Measurements from ENCODE around the gene CCDC18.

The CCDC18 gene

GRCh38 chr1:93306920-93307319 is 126.4 kb downstream of the CCDC18 start:
- POLR2A ChIA-PET = interaction anchor here (1.2 kb wide), 1 partner anchor 228 kb away, joined by 3 read pairs; the partner anchor contains the start of gene MTF2
- Histone ChIP-seq H3K27ac (ENCODE audit: extremely low read depth, low read depth, low read length) (no peak overlapping the region), H3K36me3 (ENCODE audit: control insufficient read depth in 2 of 2, insufficient read depth in 1 of 2, low read length in 2 of 2) (no peaks in the 10 kb centered on the region), H3K4me3 (ENCODE audit: low read depth, low read length) (no peak overlapping the region), H3K4me1 (ENCODE audit: control insufficient read depth, insufficient read depth, low read length) (no peaks in the 10 kb centered on the region), H3K9me3 (ENCODE audit: control insufficient read depth, insufficient read depth, low read depth, low read length) (no peaks in the 10 kb centered on the region)
- TF ChIP-seq ZNF76 (tag by site-specific recombination; IDR thresholded peaks at IDR 0.05; ENCODE audit: borderline replicate concordance, low read depth) = no peak
- TF ChIP-seq ZNF133 (tag by site-specific recombination; IDR thresholded peaks at IDR 0.05) = peak; percentile 73
- CTCF ChIA-PET = interaction anchor here (0.5 to 0.6 kb wide), 2 partner anchors 31 to 230 kb away, joined by 3 to 9 read pairs; no protein-coding TSS in a partner anchor

GRCh38 chr1:93313026-93313425 is 132.5 kb downstream of the CCDC18 start:
- H3K9me3 ChIP-seq (ENCODE audit: control insufficient read depth, insufficient read depth, low read depth, low read length) = no peaks in the 10 kb centered on the region
- H3K4me3 ChIP-seq (ENCODE audit: low read depth, low read length) = no peak overlapping the region
- TF ChIP-seq BCL11A (tag by site-specific recombination; IDR thresholded peaks at IDR 0.05; ENCODE audit: low read depth) (no peak), ZNF600 (tag by site-specific recombination; IDR thresholded peaks at IDR 0.05) (no peak), ZFP41 (tag by site-specific recombination; IDR thresholded peaks at IDR 0.05; ENCODE audit: borderline replicate concordance) (no peak), ZBTB26 (tag by site-specific recombination; optimal IDR thresholded peaks at IDR 0.05) (no peak), ZNF280C (tag by site-specific recombination; IDR thresholded peaks at IDR 0.05) (no peak), PRDM10 (tag by site-specific recombination; IDR thresholded peaks at IDR 0.05) (no peak), ZNF791 (tag by site-specific recombination; IDR thresholded peaks at IDR 0.05) (no peak)
- H3K4me1 ChIP-seq (ENCODE audit: control insufficient read depth, insufficient read depth, low read length) = no peaks in the 10 kb centered on the region
- POLR2A ChIA-PET = interaction anchor here (1.1 kb wide), 1 partner anchor 16 kb away, joined by 3 read pairs; no protein-coding TSS in a partner anchor
- H3K36me3 ChIP-seq (ENCODE audit: control insufficient read depth in 2 of 2, insufficient read depth in 1 of 2, low read length in 2 of 2) = no peaks in the 10 kb centered on the region
- CTCF ChIA-PET = interaction anchor here (1.0 kb wide), 1 partner anchor 8 kb away, joined by 3 read pairs; no protein-coding TSS in a partner anchor
- H3K27ac ChIP-seq (ENCODE audit: extremely low read depth, low read depth, low read length) = no peak overlapping the region

- no peak overlapping the region for H3K27ac ChIP-seq (ENCODE audit: extremely low read depth, low read depth, low read length)
- TF ChIP-seq OVOL3 (tag by site-specific recombination; IDR thresholded peaks at IDR 0.05) = no peak
- peak; percentile 56 for TF ChIP-seq SCRT2 (tag by site-specific recombination; IDR thresholded peaks at IDR 0.05)
- TF ChIP-seq ZFP41 (tag by site-specific recombination; IDR thresholded peaks at IDR 0.05; ENCODE audit: borderline replicate concordance) = no peak
- TF ChIP-seq ZNF311 (tag by site-specific recombination; IDR thresholded peaks at IDR 0.05; ENCODE audit: borderline replicate concordance) = no peak
- TF ChIP-seq ZNF362 (tag by site-specific recombination; IDR thresholded peaks at IDR 0.05) = no peak
- TF ChIP-seq ZNF350 (tag by site-specific recombination; IDR thresholded peaks at IDR 0.05) = no peak
- no peak for TF ChIP-seq ZNF558 (tag by site-specific recombination; IDR thresholded peaks at IDR 0.05)
- TF ChIP-seq ZNF624 (tag by site-specific recombination; IDR thresholded peaks at IDR 0.05) = no peak
- no peak for TF ChIP-seq FEZF1 (tag by site-specific recombination; IDR thresholded peaks at IDR 0.05)
- H3K4me3 ChIP-seq (ENCODE audit: low read depth, low read length) = no peak overlapping the region
- POLR2A ChIA-PET = no interaction called here
- H3K36me3 ChIP-seq (ENCODE audit: control insufficient read depth in 2 of 2, insufficient read depth in 1 of 2, low read length in 2 of 2) = peaks cover 0 to 3% of the 10 kb centered on the region in 2 experiments; a peak in 1 of 3 replicates
- H3K4me1 ChIP-seq (ENCODE audit: control insufficient read depth, insufficient read depth, low read length) = no peaks in the 10 kb centered on the region
- H3K9me3 ChIP-seq (ENCODE audit: control insufficient read depth, insufficient read depth, low read depth, low read length) = no peaks in the 10 kb centered on the region
- CTCF ChIA-PET = interaction anchor here (0.6 to 3.6 kb wide), 5 partner anchors 13 to 458 kb away, joined by 3 to 13 read pairs (median 3); no protein-coding TSS in a partner anchor
Measured at GRCh38 chr1:93317207-93317606, 136.7 kb downstream of the CCDC18 start.
